Measurements from ENCODE around the gene SMYD4. TPM values are rescaled to one million over a fixed set of nuclear protein-coding genes. Genes with fewer than 3 reads are reported as not detected.

The SMYD4 gene
- total and polyA plus RNA-seq, 10 of the 15 experiments (the other 5 are each of a cell fraction or from before 2014, with no cell fraction given) = 2.1 to 18.8 (median 13.7) TPM

GRCh38 chr17:1787301-1787902, 42.3 kb downstream of the SMYD4 start (continued):
- TF ChIP-seq CUX1 (IDR thresholded peaks at IDR 0.05; ENCODE audit: insufficient replicate concordance, low read depth, low read length) (no peak), HDAC2 (IDR thresholded peaks at IDR 0.05) (no peak), ZSCAN29 (IDR thresholded peaks at IDR 0.05) (no peak), CBFB (IDR thresholded peaks at IDR 0.05; ENCODE audit: low read depth) (no peak), MYB (IDR thresholded peaks at IDR 0.05; ENCODE audit: borderline replicate concordance, low read depth, low read length) (no peak), ZBED1 (IDR thresholded peaks at IDR 0.05; ENCODE audit: borderline replicate concordance) (no peak), ETV6 (conservative IDR thresholded peaks at IDR 0.05 in 1 of 2, IDR thresholded peaks at IDR 0.05 in 1 of 2; ENCODE audit: borderline replicate concordance in 1 of 2, low read depth in 1 of 2) (no peak)
- TF ChIP-seq, protein P1, sequence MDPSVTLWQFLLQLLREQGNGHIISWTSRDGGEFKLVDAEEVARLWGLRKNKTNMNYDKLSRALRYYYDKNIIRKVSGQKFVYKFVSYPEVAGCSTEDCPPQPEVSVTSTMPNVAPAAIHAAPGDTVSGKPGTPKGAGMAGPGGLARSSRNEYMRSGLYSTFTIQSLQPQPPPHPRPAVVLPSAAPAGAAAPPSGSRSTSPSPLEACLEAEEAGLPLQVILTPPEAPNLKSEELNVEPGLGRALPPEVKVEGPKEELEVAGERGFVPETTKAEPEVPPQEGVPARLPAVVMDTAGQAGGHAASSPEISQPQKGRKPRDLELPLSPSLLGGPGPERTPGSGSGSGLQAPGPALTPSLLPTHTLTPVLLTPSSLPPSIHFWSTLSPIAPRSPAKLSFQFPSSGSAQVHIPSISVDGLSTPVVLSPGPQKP (IDR thresholded peaks at IDR 0.05; ENCODE audit: low read depth, low read length) = no peak

All from GM12878 (cell line).